CD4-positive, alpha-beta T cell treated with Interleukin-17A for 4 hours (primary cell): ENCODE data around the gene SPTB.

Experiments used
- DNase-seq: peaks from one replicate; pipeline ENCODE4 v3.0.0-alpha.2; 2020; ENCODE audit warnings: mixed read lengths

The SPTB gene

GRCh38 chr14:64705381-64706118 is 174.2 kb downstream of the SPTB start:
- peak; percentile 25 for DNase-seq

GRCh38 chr14:64704743-64705380 is 174.8 kb downstream of the SPTB start:
- peak; percentile 25 for DNase-seq

GRCh38 chr14:64704143-64704742 is 175.5 kb downstream of the SPTB start, which contains the start of gene PLEKHG3:
TSS of gene PLEKHG3 (plus strand) at chr14:64704424. CDS start at chr14:64727632, 23,208 bp downstream.
- DNase-seq: peak; percentile 49

GRCh38 chr14:64703395-64704142 is 176.1 kb downstream of the SPTB start:
- DNase-seq: no peak

- DNase-seq: peak; percentile 59
Measured at GRCh38 chr14:64702493-64703394, 177.0 kb downstream of the SPTB start.

GRCh38 chr14:64701660-64702059 is 178.0 kb downstream of the SPTB start:
- DNase-seq: no peak

GRCh38 chr14:64700894-64701293 is 178.8 kb downstream of the SPTB start:
- DNase-seq: no peak

- DNase-seq: no peak
Measured at GRCh38 chr14:64700290-64700689, 179.4 kb downstream of the SPTB start.

- peak; percentile 47 for DNase-seq
Measured at GRCh38 chr14:64698903-64699302, 180.8 kb downstream of the SPTB start.

- DNase-seq: peak; percentile 32
Measured at GRCh38 chr14:64696355-64696857, 183.3 kb downstream of the SPTB start.
